ENCODE data around the gene ACKR4. TPM values are rescaled to one million over a fixed set of nuclear protein-coding genes. Genes with fewer than 3 reads are reported as not detected.
"Not testable (repeated sequence)": the region's sequence is repeated elsewhere in the genome, so short reads cannot be mapped to it uniquely, and the experiment has no call there.

ACKR4 gene
- total RNA-seq, 1 experiment from 2014 or later = not detected

GRCh38 chr3:132569153-132569552, 27.9 kb upstream of the ACKR4 start:
- H3K27me3 ChIP-seq (ENCODE audit: control insufficient read depth, insufficient read depth, low read length) = no peaks in the 10 kb centered on the region
- H3K36me3 ChIP-seq (replicated peaks; ENCODE audit: control insufficient read depth, insufficient read depth, low read length) = peaks cover 2% of the 10 kb centered on the region; the same call in 1 of the 2 replicates
- no peak overlapping the region for H3K4me3 ChIP-seq (ENCODE audit: insufficient read depth, low read depth, low read length)
- DNase-seq = no peak

GRCh38 chr3:132569580-132569979, 27.5 kb upstream of the ACKR4 start:
- Histone ChIP-seq H3K27me3 (ENCODE audit: control insufficient read depth, insufficient read depth, low read length) (no peaks in the 10 kb centered on the region), H3K4me3 (ENCODE audit: insufficient read depth, low read depth, low read length) (no peak overlapping the region), H3K36me3 (replicated peaks; ENCODE audit: control insufficient read depth, insufficient read depth, low read length) (peaks cover 2% of the 10 kb centered on the region; the same call in 1 of the 2 replicates)
- no peak for DNase-seq

- DNase-seq = no peak
- Histone ChIP-seq H3K36me3 (replicated peaks; ENCODE audit: control insufficient read depth, insufficient read depth, low read length) (peaks cover 2% of the 10 kb centered on the region; the same call in 1 of the 2 replicates), H3K27me3 (ENCODE audit: control insufficient read depth, insufficient read depth, low read length) (no peaks in the 10 kb centered on the region), H3K4me3 (ENCODE audit: insufficient read depth, low read depth, low read length) (no peak overlapping the region)
Observed at GRCh38 chr3:132570016-132570415, 27.1 kb upstream of the ACKR4 start.

GRCh38 chr3:132573797-132574211, 23.3 kb upstream of the ACKR4 start:
- no peak for DNase-seq
- no peaks in the 10 kb centered on the region for H3K27me3 ChIP-seq (ENCODE audit: control insufficient read depth, insufficient read depth, low read length)
- peaks cover 2% of the 10 kb centered on the region; the same call in 1 of the 2 replicates for H3K36me3 ChIP-seq (replicated peaks; ENCODE audit: control insufficient read depth, insufficient read depth, low read length)
- H3K4me3 ChIP-seq (ENCODE audit: insufficient read depth, low read depth, low read length) = no peak overlapping the region

- Histone ChIP-seq H3K27me3 (ENCODE audit: control insufficient read depth, insufficient read depth, low read length) (no peaks in the 10 kb centered on the region), H3K36me3 (replicated peaks; ENCODE audit: control insufficient read depth, insufficient read depth, low read length) (no peaks in the 10 kb centered on the region), H3K4me3 (ENCODE audit: insufficient read depth, low read depth, low read length) (no peak overlapping the region)
- no peak for DNase-seq
Observed at GRCh38 chr3:132587401-132587800, 9.7 kb upstream of the ACKR4 start.

- Histone ChIP-seq H3K36me3 (replicated peaks; ENCODE audit: control insufficient read depth, insufficient read depth, low read length) (no peaks in the 10 kb centered on the region), H3K27me3 (ENCODE audit: control insufficient read depth, insufficient read depth, low read length) (no peaks in the 10 kb centered on the region), H3K4me3 (ENCODE audit: insufficient read depth, low read depth, low read length) (no peak overlapping the region)
- no peak for DNase-seq
Observed at GRCh38 chr3:132592216-132592615, 4.9 kb upstream of the ACKR4 start.

- Histone ChIP-seq H3K27me3 (ENCODE audit: control insufficient read depth, insufficient read depth, low read length) (no peaks in the 10 kb centered on the region), H3K36me3 (replicated peaks; ENCODE audit: control insufficient read depth, insufficient read depth, low read length) (no peaks in the 10 kb centered on the region), H3K4me3 (ENCODE audit: insufficient read depth, low read depth, low read length) (no peak overlapping the region)
- no peak for DNase-seq
Observed at GRCh38 chr3:132593241-132593946, 3.7 kb upstream of the ACKR4 start.

GRCh38 chr3:132593947-132594323, 3.1 kb upstream of the ACKR4 start:
- Histone ChIP-seq H3K4me3 (ENCODE audit: insufficient read depth, low read depth, low read length) (no peak overlapping the region), H3K36me3 (replicated peaks; ENCODE audit: control insufficient read depth, insufficient read depth, low read length) (no peaks in the 10 kb centered on the region), H3K27me3 (ENCODE audit: control insufficient read depth, insufficient read depth, low read length) (no peaks in the 10 kb centered on the region)
- no peak for DNase-seq

- no peak for DNase-seq
- H3K36me3 ChIP-seq (replicated peaks; ENCODE audit: control insufficient read depth, insufficient read depth, low read length) = no peaks in the 10 kb centered on the region
- H3K27me3 ChIP-seq (ENCODE audit: control insufficient read depth, insufficient read depth, low read length) = no peaks in the 10 kb centered on the region
- H3K4me3 ChIP-seq (ENCODE audit: insufficient read depth, low read depth, low read length) = no peak overlapping the region
Observed at GRCh38 chr3:132594498-132594897, 2.6 kb upstream of the ACKR4 start.

GRCh38 chr3:132595014-132595413, 2.1 kb upstream of the ACKR4 start:
- DNase-seq = peak; percentile 2

GRCh38 chr3:132596326-132596725, 744 bp upstream of the ACKR4 start:
- Histone ChIP-seq H3K4me3 (ENCODE audit: insufficient read depth, low read depth, low read length) (no peak overlapping the region), H3K27me3 (ENCODE audit: control insufficient read depth, insufficient read depth, low read length) (no peaks in the 10 kb centered on the region), H3K36me3 (replicated peaks; ENCODE audit: control insufficient read depth, insufficient read depth, low read length) (no peaks in the 10 kb centered on the region)
- DNase-seq = no peak

More at GRCh38 chr3:132595014-132595413, 2.1 kb upstream of the ACKR4 start:
- no peaks in the 10 kb centered on the region for H3K36me3 ChIP-seq (replicated peaks; ENCODE audit: control insufficient read depth, insufficient read depth, low read length)
- H3K4me3 ChIP-seq (ENCODE audit: insufficient read depth, low read depth, low read length) = no peak overlapping the region
- no peaks in the 10 kb centered on the region for H3K27me3 ChIP-seq (ENCODE audit: control insufficient read depth, insufficient read depth, low read length)

GRCh38 chr3:132597660-132598059, 590 bp downstream of the ACKR4 start:
- H3K36me3 ChIP-seq (replicated peaks; ENCODE audit: control insufficient read depth, insufficient read depth, low read length) = no peaks in the 10 kb centered on the region
- no peak for DNase-seq
- H3K27me3 ChIP-seq (ENCODE audit: control insufficient read depth, insufficient read depth, low read length) = no peaks in the 10 kb centered on the region
- H3K4me3 ChIP-seq (ENCODE audit: insufficient read depth, low read depth, low read length) = no peak overlapping the region

- peaks cover 2% of the 10 kb centered on the region for H3K36me3 ChIP-seq (replicated peaks; ENCODE audit: control insufficient read depth, insufficient read depth, low read length)
- H3K4me3 ChIP-seq (ENCODE audit: insufficient read depth, low read depth, low read length) = no peak overlapping the region
- DNase-seq = no peak
- H3K27me3 ChIP-seq (ENCODE audit: control insufficient read depth, insufficient read depth, low read length) = no peaks in the 10 kb centered on the region
Observed at GRCh38 chr3:132598181-132598580, 1.1 kb downstream of the ACKR4 start.

- H3K27me3 ChIP-seq (ENCODE audit: control insufficient read depth, insufficient read depth, low read length); H3K36me3 ChIP-seq (replicated peaks; ENCODE audit: control insufficient read depth, insufficient read depth, low read length); H3K4me3 ChIP-seq (ENCODE audit: insufficient read depth, low read depth, low read length); DNase-seq: not testable (repeated sequence)
Observed at GRCh38 chr3:132600614-132601013, 3.5 kb downstream of the ACKR4 start.

- no peak overlapping the region for H3K4me3 ChIP-seq (ENCODE audit: insufficient read depth, low read depth, low read length)
- H3K27me3 ChIP-seq (ENCODE audit: control insufficient read depth, insufficient read depth, low read length) = no peaks in the 10 kb centered on the region
- no peak for DNase-seq
Observed at GRCh38 chr3:132605374-132605792, 8.3 kb downstream of the ACKR4 start.

More at GRCh38 chr3:132605374-132605792, 8.3 kb downstream of the ACKR4 start:
- peaks cover 2% of the 10 kb centered on the region for H3K36me3 ChIP-seq (replicated peaks; ENCODE audit: control insufficient read depth, insufficient read depth, low read length)
